ENCODE data around the gene ATP6V1E1.
A peak's percentile ranks its signal among the peaks of the same experiment; 100 is the strongest.
"Not testable (repeated sequence)": the region's sequence is repeated elsewhere in the genome, so short reads cannot be mapped to it uniquely, and the experiment has no call there.

The ATP6V1E1 gene

GRCh38 chr22:17579535-17579981 is 49.0 kb downstream of the ATP6V1E1 start:
- Histone ChIP-seq H3K27ac (ENCODE audit: low read length) (no peak overlapping the region), H3K27me3 (ENCODE audit: control insufficient read depth, insufficient read depth, low read length) (no peaks in the 10 kb centered on the region), H3K4me1 (ENCODE audit: control insufficient read depth, low read depth, low read length) (peaks cover 11% of the 10 kb centered on the region), H3K4me3 (ENCODE audit: low read length) (no peak overlapping the region), H3K36me3 (ENCODE audit: control insufficient read depth, low read depth, low read length) (no peaks in the 10 kb centered on the region), H3K9ac (ENCODE audit: low read length) (no peak overlapping the region), H3K9me3 (ENCODE audit: control insufficient read depth, low read depth, low read length) (no peaks in the 10 kb centered on the region)

- Histone ChIP-seq H3K9me3 (ENCODE audit: control insufficient read depth, low read depth, low read length) (no peaks in the 10 kb centered on the region), H3K9ac (ENCODE audit: low read length) (no peak overlapping the region), H3K27me3 (ENCODE audit: control insufficient read depth, insufficient read depth, low read length) (no peaks in the 10 kb centered on the region), H3K27ac (ENCODE audit: low read length) (no peak overlapping the region), H3K4me1 (ENCODE audit: control insufficient read depth, low read depth, low read length) (peaks cover 11% of the 10 kb centered on the region), H3K4me3 (ENCODE audit: low read length) (no peak overlapping the region), H3K36me3 (ENCODE audit: control insufficient read depth, low read depth, low read length) (no peaks in the 10 kb centered on the region)
Observed at GRCh38 chr22:17578136-17578754, 50.3 kb downstream of the ATP6V1E1 start.

GRCh38 chr22:17576470-17576869 is 52.1 kb downstream of the ATP6V1E1 start:
- Histone ChIP-seq H3K27me3 (ENCODE audit: control insufficient read depth, insufficient read depth, low read length) (no peaks in the 10 kb centered on the region), H3K27ac (ENCODE audit: low read length) (no peak overlapping the region), H3K9me3 (ENCODE audit: control insufficient read depth, low read depth, low read length) (no peaks in the 10 kb centered on the region), H3K36me3 (ENCODE audit: control insufficient read depth, low read depth, low read length) (no peaks in the 10 kb centered on the region), H3K9ac (ENCODE audit: low read length) (no peak overlapping the region), H3K4me1 (ENCODE audit: control insufficient read depth, low read depth, low read length) (peaks cover 11% of the 10 kb centered on the region), H3K4me3 (ENCODE audit: low read length) (no peak overlapping the region)

- Histone ChIP-seq H3K27ac (ENCODE audit: low read length) (no peak overlapping the region), H3K27me3 (ENCODE audit: control insufficient read depth, insufficient read depth, low read length) (no peaks in the 10 kb centered on the region), H3K36me3 (ENCODE audit: control insufficient read depth, low read depth, low read length) (no peaks in the 10 kb centered on the region), H3K9ac (ENCODE audit: low read length) (no peak overlapping the region), H3K4me3 (ENCODE audit: low read length) (no peak overlapping the region), H3K9me3 (ENCODE audit: control insufficient read depth, low read depth, low read length) (no peaks in the 10 kb centered on the region), H3K4me1 (ENCODE audit: control insufficient read depth, low read depth, low read length) (peaks cover 13% of the 10 kb centered on the region)
Observed at GRCh38 chr22:17575681-17576080, 52.9 kb downstream of the ATP6V1E1 start.

- H3K27ac ChIP-seq (ENCODE audit: low read length), result no peak overlapping the region
- H3K4me3 ChIP-seq (ENCODE audit: low read length), result no peak overlapping the region
Observed at GRCh38 chr22:17575151-17575550, 53.4 kb downstream of the ATP6V1E1 start.

GRCh38 chr22:17570851-17571631 is 57.5 kb downstream of the ATP6V1E1 start:
- Histone ChIP-seq H3K27me3 (ENCODE audit: control insufficient read depth, insufficient read depth, low read length) (no peaks in the 10 kb centered on the region), H3K36me3 (ENCODE audit: control insufficient read depth, low read depth, low read length) (no peaks in the 10 kb centered on the region), H3K4me3 (ENCODE audit: low read length) (no peak overlapping the region), H3K27ac (ENCODE audit: low read length) (no peak overlapping the region), H3K9ac (ENCODE audit: low read length) (no peak overlapping the region), H3K9me3 (ENCODE audit: control insufficient read depth, low read depth, low read length) (no peaks in the 10 kb centered on the region), H3K4me1 (ENCODE audit: control insufficient read depth, low read depth, low read length) (peaks cover 17% of the 10 kb centered on the region)

More at GRCh38 chr22:17575151-17575550, 53.4 kb downstream of the ATP6V1E1 start:
- Histone ChIP-seq H3K4me1 (ENCODE audit: control insufficient read depth, low read depth, low read length) (peaks cover 16% of the 10 kb centered on the region), H3K9me3 (ENCODE audit: control insufficient read depth, low read depth, low read length) (no peaks in the 10 kb centered on the region), H3K27me3 (ENCODE audit: control insufficient read depth, insufficient read depth, low read length) (no peaks in the 10 kb centered on the region), H3K9ac (ENCODE audit: low read length) (no peak overlapping the region), H3K36me3 (ENCODE audit: control insufficient read depth, low read depth, low read length) (no peaks in the 10 kb centered on the region)

- Histone ChIP-seq H3K4me1 (ENCODE audit: control insufficient read depth, low read depth, low read length) (peaks cover 17% of the 10 kb centered on the region), H3K4me3 (ENCODE audit: low read length) (no peak overlapping the region), H3K27me3 (ENCODE audit: control insufficient read depth, insufficient read depth, low read length) (no peaks in the 10 kb centered on the region), H3K9me3 (ENCODE audit: control insufficient read depth, low read depth, low read length) (no peaks in the 10 kb centered on the region), H3K36me3 (ENCODE audit: control insufficient read depth, low read depth, low read length) (no peaks in the 10 kb centered on the region), H3K9ac (ENCODE audit: low read length) (no peak overlapping the region), H3K27ac (ENCODE audit: low read length) (no peak overlapping the region)
Observed at GRCh38 chr22:17569971-17570511, 58.5 kb downstream of the ATP6V1E1 start.

GRCh38 chr22:17566776-17567175 is 61.8 kb downstream of the ATP6V1E1 start:
- Histone ChIP-seq H3K9ac (ENCODE audit: low read length) (no peak overlapping the region), H3K4me1 (ENCODE audit: control insufficient read depth, low read depth, low read length) (peaks cover 39% of the 10 kb centered on the region), H3K4me3 (ENCODE audit: low read length) (no peak overlapping the region), H3K27me3 (ENCODE audit: control insufficient read depth, insufficient read depth, low read length) (no peaks in the 10 kb centered on the region), H3K27ac (ENCODE audit: low read length) (no peak overlapping the region), H3K36me3 (ENCODE audit: control insufficient read depth, low read depth, low read length) (no peaks in the 10 kb centered on the region), H3K9me3 (ENCODE audit: control insufficient read depth, low read depth, low read length) (no peaks in the 10 kb centered on the region)

- H3K9ac ChIP-seq (ENCODE audit: low read length); H3K9me3 ChIP-seq (ENCODE audit: control insufficient read depth, low read depth, low read length); H3K27me3 ChIP-seq (ENCODE audit: control insufficient read depth, insufficient read depth, low read length); H3K4me3 ChIP-seq (ENCODE audit: low read length); H3K27ac ChIP-seq (ENCODE audit: low read length); H3K36me3 ChIP-seq (ENCODE audit: control insufficient read depth, low read depth, low read length): not testable (repeated sequence)
- H3K4me1 ChIP-seq (ENCODE audit: control insufficient read depth, low read depth, low read length), result peaks cover 39% of the 10 kb centered on the region
Observed at GRCh38 chr22:17566016-17566687, 62.4 kb downstream of the ATP6V1E1 start.

GRCh38 chr22:17563936-17564391 is 64.6 kb downstream of the ATP6V1E1 start:
- H3K27ac ChIP-seq (ENCODE audit: low read length), result peak overlapping the region; percentile 94
- no peaks in the 10 kb centered on the region for H3K9me3 ChIP-seq (ENCODE audit: control insufficient read depth, low read depth, low read length)
- H3K4me3 ChIP-seq (ENCODE audit: low read length), result no peak overlapping the region
- peaks cover 22% of the 10 kb centered on the region for H3K4me1 ChIP-seq (ENCODE audit: control insufficient read depth, low read depth, low read length)
- H3K36me3 ChIP-seq (ENCODE audit: control insufficient read depth, low read depth, low read length), result peaks cover 13% of the 10 kb centered on the region
- H3K27me3 ChIP-seq (ENCODE audit: control insufficient read depth, insufficient read depth, low read length), result no peaks in the 10 kb centered on the region
- H3K9ac ChIP-seq (ENCODE audit: low read length), result no peak overlapping the region

All from iPS-18a (cell line).